ENCODE results near the gene ALG14. TPM values are rescaled to one million over a fixed set of nuclear protein-coding genes. Genes with fewer than 3 reads are reported as not detected.

Gene ALG14
- polyA plus RNA-seq, 1 donor from 2014 or later: 2.6 TPM

DNA sequence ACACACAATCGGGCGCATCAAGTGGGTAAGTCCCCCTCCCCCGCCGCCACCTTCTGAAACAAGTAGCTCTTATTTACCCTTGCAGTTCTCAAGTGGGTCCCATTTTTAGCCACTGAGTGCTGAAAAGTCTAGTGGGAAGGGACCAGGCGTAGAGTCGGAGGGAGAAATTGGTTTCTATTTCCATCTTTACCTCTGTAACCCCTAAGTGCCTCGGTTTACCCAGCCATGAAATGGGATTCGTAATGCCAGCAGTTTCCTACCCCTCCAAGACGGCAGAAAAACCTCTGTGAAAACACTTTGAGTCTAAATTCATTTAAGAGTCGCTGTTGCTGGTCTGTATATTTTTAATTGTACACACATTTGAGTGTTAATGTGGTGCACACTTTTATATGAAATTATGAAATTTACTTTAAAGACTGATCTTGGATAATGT, 45.3 kb upstream of the ALG14 start:
- no peak overlapping the region for H3K27ac ChIP-seq (ENCODE audit: low read length)
- H3K27me3 ChIP-seq (ENCODE audit: insufficient read depth, low read depth, low read length): peaks cover 5% of the 10 kb centered on the region
- H2AFZ ChIP-seq (ENCODE audit: low read depth, low read length): peak overlapping the region; percentile 8
- peak overlapping the region; percentile 79 for H3K4me3 ChIP-seq (ENCODE audit: low read length)
- no peaks in the 10 kb centered on the region for H3K9me3 ChIP-seq (ENCODE audit: low read length)
- H3K4me2 ChIP-seq (ENCODE audit: low read length): peak overlapping the region; percentile 68
- peaks cover 5% of the 10 kb centered on the region for H3F3A ChIP-seq (ENCODE audit: insufficient read depth, low read length, poor library complexity, severe bottlenecking)
- no peaks in the 10 kb centered on the region for H4K20me1 ChIP-seq (ENCODE audit: insufficient read depth)
- TF ChIP-seq POLR2AphosphoS5 (IDR thresholded peaks at IDR 0.05) (no peak), EZH2 (IDR thresholded peaks at IDR 0.05; ENCODE audit: borderline replicate concordance, insufficient read depth, low read length, poor library complexity, severe bottlenecking) (no peak), SMC3 (conservative IDR thresholded peaks at IDR 0.05; ENCODE audit: poor library complexity) (no peak), RAD21 (conservative IDR thresholded peaks at IDR 0.05) (no peak), TAF1 (IDR thresholded peaks at IDR 0.05; ENCODE audit: low read depth) (no peak), EP300 (conservative IDR thresholded peaks at IDR 0.05; ENCODE audit: poor library complexity, severe bottlenecking) (no peak), MXI1 (conservative IDR thresholded peaks at IDR 0.05; ENCODE audit: poor library complexity, severe bottlenecking) (no peak)
- TF ChIP-seq, protein P1, sequence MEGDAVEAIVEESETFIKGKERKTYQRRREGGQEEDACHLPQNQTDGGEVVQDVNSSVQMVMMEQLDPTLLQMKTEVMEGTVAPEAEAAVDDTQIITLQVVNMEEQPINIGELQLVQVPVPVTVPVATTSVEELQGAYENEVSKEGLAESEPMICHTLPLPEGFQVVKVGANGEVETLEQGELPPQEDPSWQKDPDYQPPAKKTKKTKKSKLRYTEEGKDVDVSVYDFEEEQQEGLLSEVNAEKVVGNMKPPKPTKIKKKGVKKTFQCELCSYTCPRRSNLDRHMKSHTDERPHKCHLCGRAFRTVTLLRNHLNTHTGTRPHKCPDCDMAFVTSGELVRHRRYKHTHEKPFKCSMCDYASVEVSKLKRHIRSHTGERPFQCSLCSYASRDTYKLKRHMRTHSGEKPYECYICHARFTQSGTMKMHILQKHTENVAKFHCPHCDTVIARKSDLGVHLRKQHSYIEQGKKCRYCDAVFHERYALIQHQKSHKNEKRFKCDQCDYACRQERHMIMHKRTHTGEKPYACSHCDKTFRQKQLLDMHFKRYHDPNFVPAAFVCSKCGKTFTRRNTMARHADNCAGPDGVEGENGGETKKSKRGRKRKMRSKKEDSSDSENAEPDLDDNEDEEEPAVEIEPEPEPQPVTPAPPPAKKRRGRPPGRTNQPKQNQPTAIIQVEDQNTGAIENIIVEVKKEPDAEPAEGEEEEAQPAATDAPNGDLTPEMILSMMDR (IDR thresholded peaks at IDR 0.05; ENCODE audit: poor library complexity, severe bottlenecking): no peak
- TF ChIP-seq, protein P2, sequence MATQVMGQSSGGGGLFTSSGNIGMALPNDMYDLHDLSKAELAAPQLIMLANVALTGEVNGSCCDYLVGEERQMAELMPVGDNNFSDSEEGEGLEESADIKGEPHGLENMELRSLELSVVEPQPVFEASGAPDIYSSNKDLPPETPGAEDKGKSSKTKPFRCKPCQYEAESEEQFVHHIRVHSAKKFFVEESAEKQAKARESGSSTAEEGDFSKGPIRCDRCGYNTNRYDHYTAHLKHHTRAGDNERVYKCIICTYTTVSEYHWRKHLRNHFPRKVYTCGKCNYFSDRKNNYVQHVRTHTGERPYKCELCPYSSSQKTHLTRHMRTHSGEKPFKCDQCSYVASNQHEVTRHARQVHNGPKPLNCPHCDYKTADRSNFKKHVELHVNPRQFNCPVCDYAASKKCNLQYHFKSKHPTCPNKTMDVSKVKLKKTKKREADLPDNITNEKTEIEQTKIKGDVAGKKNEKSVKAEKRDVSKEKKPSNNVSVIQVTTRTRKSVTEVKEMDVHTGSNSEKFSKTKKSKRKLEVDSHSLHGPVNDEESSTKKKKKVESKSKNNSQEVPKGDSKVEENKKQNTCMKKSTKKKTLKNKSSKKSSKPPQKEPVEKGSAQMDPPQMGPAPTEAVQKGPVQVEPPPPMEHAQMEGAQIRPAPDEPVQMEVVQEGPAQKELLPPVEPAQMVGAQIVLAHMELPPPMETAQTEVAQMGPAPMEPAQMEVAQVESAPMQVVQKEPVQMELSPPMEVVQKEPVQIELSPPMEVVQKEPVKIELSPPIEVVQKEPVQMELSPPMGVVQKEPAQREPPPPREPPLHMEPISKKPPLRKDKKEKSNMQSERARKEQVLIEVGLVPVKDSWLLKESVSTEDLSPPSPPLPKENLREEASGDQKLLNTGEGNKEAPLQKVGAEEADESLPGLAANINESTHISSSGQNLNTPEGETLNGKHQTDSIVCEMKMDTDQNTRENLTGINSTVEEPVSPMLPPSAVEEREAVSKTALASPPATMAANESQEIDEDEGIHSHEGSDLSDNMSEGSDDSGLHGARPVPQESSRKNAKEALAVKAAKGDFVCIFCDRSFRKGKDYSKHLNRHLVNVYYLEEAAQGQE (IDR thresholded peaks at IDR 0.05; ENCODE audit: borderline replicate concordance): no peak
- no peaks in the 10 kb centered on the region for H3K36me3 ChIP-seq (ENCODE audit: insufficient read depth, low read length)
- no peaks in the 10 kb centered on the region for H3K79me2 ChIP-seq (replicated peaks; ENCODE audit: insufficient read depth, low read length)
- H3K9ac ChIP-seq (ENCODE audit: low read length): peak overlapping the region; percentile 70
- H3K9me2 ChIP-seq (ENCODE audit: insufficient read depth, low read length): no peaks in the 10 kb centered on the region

DNA sequence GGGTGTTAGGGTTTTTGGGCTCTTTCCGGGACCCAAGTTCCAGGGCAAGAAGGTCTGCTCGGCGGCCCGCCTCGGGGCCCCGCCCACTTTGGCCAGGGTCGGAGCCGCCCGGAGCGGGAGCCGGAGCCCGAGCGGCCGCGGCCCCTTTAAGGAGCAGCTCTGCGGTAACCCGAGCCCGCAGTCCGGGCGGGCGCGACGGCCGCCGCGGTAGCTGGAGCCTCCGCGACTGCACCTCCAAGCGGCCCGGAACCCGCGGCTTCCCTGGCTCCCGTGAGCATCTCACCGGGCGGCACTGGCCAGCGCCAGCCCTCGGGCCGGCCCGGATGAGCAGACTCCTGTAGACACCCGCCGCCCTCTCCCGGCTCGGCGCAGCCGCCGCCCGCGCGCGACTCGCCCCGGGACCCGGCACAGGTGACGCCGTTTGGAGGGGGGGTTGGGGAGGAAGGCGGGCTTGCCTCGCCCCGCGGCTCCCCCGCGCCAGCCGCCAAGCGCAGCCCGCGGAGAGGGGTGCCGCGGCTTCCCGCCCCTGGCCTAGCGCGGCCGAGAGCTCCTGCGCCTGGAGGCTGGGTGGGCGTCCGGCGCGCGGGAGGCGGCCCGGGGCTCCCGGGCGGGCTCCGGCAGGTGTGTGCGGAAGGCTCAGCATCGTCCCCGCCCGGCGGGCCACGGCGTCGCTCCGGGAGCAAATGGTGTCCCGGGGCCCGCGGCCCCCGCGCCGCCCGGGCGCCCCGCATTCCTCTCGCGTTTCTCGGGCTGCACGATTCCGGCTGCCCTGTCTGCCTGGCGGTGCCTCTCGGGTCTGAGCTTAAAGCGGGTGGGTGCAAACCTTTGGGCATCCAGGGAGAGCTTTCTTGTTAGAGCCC, 44.7 kb upstream of the ALG14 start, which contains the start of gene TLCD4:
Gene TLCD4 (plus strand): TSS at position 149 of the 860 bp plus-strand sequence. CDS start 26,547 bp downstream, outside the sequence.
- Histone ChIP-seq H3K79me2 (replicated peaks; ENCODE audit: insufficient read depth, low read length) (no peaks in the 10 kb centered on the region), H3K4me3 (ENCODE audit: low read length) (peak within 1 kb of the TSS; percentile 79), H3K9me3 (ENCODE audit: low read length) (no peaks in the 10 kb centered on the region), H4K20me1 (ENCODE audit: insufficient read depth) (no peaks in the 10 kb centered on the region), H3K9me2 (ENCODE audit: insufficient read depth, low read length) (no peaks in the 10 kb centered on the region), H3K27me3 (ENCODE audit: insufficient read depth, low read depth, low read length) (peaks cover 5% of the 10 kb centered on the region), H2AFZ (ENCODE audit: low read depth, low read length) (peak within 1 kb of the TSS; percentile 40), H3F3A (ENCODE audit: insufficient read depth, low read length, poor library complexity, severe bottlenecking) (peaks cover 5% of the 10 kb centered on the region), H3K27ac (ENCODE audit: low read length) (no peak within 1 kb of the TSS), H3K36me3 (ENCODE audit: insufficient read depth, low read length) (no peaks in the 10 kb centered on the region), H3K4me2 (ENCODE audit: low read length) (peak within 1 kb of the TSS; percentile 81), H3K9ac (ENCODE audit: low read length) (peak within 1 kb of the TSS; percentile 70)
- TF ChIP-seq MXI1 (conservative IDR thresholded peaks at IDR 0.05; ENCODE audit: poor library complexity, severe bottlenecking): peak; percentile 43
- TF ChIP-seq, protein P2 (IDR thresholded peaks at IDR 0.05; ENCODE audit: borderline replicate concordance): no peak
- TF ChIP-seq, protein P1 (IDR thresholded peaks at IDR 0.05; ENCODE audit: poor library complexity, severe bottlenecking): peak; percentile 38

Measured in neural cell (in vitro differentiated cells).